AG09319 (cell line): ENCODE results near the gene ADAMTS18.

Source experiments
- DNase-seq: peaks from one replicate; pipeline ENCODE4 v3.0.0-alpha.2; 2010; ENCODE audit warnings: low read depth; ENCODE audit errors: extremely low read depth
- TF ChIP-seq, protein P1 (sequence below): IDR thresholded peaks from 2 replicates; pipeline ENCODE4 v1.5.1; 2011; ENCODE audit warnings: low read depth, mild to moderate bottlenecking, inconsistent platforms, low read length, moderate library complexity

The ADAMTS18 gene

DNA sequence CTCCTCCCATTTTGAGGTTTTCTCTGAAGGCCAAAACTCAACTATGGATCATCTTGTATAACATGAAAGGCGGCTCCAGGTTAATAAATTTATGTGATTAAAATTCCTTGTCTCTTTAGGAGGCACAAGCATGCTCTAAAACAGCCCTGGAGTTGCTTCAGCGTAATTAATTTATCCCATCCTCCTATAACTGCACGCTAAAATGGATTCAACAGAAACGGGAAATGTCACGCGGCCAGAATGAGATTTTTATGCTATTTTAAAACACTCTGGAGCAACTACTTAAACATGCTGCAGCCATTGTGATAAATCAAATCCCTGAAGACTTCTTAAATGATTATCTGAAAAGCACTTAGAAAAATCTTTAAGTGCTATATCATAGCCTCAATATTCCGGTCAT is 106.6 kb downstream of the ADAMTS18 start:
- no peak for DNase-seq
- TF ChIP-seq, protein P1, sequence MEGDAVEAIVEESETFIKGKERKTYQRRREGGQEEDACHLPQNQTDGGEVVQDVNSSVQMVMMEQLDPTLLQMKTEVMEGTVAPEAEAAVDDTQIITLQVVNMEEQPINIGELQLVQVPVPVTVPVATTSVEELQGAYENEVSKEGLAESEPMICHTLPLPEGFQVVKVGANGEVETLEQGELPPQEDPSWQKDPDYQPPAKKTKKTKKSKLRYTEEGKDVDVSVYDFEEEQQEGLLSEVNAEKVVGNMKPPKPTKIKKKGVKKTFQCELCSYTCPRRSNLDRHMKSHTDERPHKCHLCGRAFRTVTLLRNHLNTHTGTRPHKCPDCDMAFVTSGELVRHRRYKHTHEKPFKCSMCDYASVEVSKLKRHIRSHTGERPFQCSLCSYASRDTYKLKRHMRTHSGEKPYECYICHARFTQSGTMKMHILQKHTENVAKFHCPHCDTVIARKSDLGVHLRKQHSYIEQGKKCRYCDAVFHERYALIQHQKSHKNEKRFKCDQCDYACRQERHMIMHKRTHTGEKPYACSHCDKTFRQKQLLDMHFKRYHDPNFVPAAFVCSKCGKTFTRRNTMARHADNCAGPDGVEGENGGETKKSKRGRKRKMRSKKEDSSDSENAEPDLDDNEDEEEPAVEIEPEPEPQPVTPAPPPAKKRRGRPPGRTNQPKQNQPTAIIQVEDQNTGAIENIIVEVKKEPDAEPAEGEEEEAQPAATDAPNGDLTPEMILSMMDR: no peak

DNA sequence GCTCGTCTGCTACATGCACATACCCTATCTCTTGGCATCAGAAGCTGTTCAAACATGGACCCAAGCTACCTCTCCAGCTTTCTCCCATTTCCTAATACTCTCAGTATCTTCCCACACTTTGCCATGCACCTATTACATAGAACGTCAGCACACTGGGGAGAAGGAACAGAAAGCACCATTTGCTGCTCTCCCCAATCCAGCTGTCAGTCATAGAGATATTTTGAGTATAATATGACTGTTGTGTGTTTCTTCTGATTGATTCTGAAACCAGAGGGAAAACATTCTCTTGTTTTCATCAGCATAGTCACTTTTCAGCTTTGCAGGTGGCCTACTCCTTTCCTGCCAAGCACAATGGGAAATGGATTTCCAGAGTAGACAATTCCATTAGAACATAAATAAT is 107.1 kb downstream of the ADAMTS18 start:
- TF ChIP-seq, protein P1: no peak

DNA sequence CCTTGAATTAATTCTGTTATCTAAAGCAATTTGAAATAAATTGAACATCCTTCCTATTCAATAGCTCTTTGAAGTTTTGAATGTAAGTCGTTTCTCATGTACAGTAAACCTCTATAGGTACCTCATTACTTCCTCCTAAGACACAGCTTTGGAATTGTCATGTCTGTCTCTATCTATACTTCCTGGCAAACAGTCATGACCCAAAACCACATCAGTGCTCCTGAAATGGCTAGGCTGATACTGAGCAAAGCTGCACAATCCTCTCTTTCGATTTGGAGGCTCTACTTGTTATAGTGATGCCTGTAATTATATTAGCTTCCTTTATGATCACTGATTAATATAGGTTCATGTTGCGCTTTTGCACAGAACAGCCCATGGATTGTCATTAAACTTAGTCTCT is 110.1 kb downstream of the ADAMTS18 start:
- TF ChIP-seq, protein P1: no peak
- DNase-seq: no peak

More for the DNA sequence above, 107.1 kb downstream of the ADAMTS18 start:
- no peak for DNase-seq

DNA sequence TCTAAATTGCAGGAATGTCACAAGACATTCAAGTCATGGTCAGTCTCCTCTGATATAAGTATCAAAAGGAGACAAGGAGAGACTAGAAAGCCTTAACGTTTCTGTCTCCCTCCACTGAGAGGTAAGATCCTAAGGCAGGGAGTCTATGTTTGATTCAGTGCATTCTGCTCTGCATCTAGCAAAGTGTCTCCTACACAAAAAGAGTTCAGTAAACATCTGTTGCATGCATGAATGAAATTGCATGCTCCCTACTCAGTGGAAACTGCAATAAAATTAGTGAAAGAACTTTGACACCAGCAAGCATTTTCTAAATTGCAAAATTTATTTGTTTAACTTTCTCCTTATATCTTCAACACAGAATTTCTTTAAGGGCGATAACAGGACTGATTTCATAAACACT is 111.1 kb downstream of the ADAMTS18 start:
- TF ChIP-seq, protein P1: no peak
- DNase-seq: no peak

DNA sequence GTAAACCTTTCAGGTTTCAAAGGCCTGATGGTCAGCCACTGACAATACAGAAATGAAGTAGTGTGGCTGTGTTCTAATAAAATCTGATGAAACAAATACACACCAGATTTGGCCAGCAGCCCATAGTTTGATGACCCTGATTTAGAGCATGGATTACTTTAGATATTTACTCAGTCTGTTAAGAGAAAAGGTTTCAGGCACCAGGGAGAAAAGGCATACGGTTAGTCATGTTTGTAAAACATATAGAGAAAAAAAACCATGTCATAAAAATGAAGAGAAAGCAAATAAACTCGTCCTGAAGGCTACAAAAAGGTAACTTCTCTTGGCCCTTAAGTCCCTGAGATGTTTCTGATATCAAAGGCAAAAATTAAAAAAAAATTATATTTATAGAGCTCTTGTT is 112.1 kb downstream of the ADAMTS18 start:
- TF ChIP-seq, protein P1: no peak
- DNase-seq: no peak

DNA sequence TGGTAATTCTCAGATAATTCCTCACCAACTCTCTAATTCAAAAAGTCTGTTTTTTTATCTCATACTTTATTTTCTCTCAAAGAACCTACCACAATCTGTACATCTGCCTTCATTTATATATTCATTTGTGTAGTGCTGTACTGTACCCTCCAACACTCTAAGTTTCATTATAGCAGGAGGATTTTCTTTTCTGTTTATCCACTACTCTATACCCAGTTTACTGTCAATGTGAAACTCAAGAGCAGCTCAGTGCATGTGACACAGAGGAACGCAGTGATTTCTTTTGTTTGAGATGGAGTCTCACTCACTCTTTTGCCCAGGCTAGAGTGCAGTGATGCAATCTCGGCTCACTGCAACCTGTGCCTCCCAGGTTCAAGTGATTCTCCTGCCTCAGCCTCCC is 117.8 kb downstream of the ADAMTS18 start:
- TF ChIP-seq, protein P1: no peak
- DNase-seq: no peak

DNA sequence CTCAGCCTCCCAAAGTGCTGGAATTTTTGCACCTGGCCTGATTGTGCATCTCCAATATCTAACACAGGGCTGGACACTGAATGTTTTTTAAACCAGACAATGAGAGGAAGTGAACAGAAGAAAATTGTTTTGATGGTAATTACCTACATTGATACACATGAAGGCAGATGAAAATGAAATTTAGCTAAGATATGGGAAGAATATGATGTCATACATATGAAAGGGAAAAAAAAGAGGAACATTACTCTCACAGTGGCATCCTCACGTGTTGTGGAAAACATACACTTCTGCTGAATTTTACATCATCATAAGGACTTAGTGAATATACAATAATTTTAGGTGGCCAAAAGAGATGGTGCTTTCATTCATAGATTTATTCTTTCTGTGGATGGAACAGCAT is 124.0 kb downstream of the ADAMTS18 start:
- no peak for DNase-seq
- TF ChIP-seq, protein P1: no peak
